KOPT-K1 (cell line): ENCODE data around the gene NUTM2F.
"Not testable (repeated sequence)": the region's sequence is repeated elsewhere in the genome, so short reads cannot be mapped to it uniquely, and the experiment has no call there.

Experiments
- H3K27ac ChIP-seq: fragments of 200-600 bp; sonication (generic); 2 replicates; pipeline ENCODE4 v1.5.1; 2016; ENCODE audit warnings: antibody characterized with exemption, mild to moderate bottlenecking, low read depth, low read length; ENCODE audit not compliant: poor library complexity, severe bottlenecking
- H3K36me3 ChIP-seq: fragments of 200-600 bp; sonication (generic); 2 replicates; pipeline ENCODE4 v1.5.1; 2017; ENCODE audit warnings: antibody characterized with exemption, mild to moderate bottlenecking, low read length, moderate library complexity; ENCODE audit not compliant: insufficient read depth
- H3K9me3 ChIP-seq: fragments of 200-600 bp; sonication (generic); 2 replicates; pipeline ENCODE4 v1.5.1; 2017; ENCODE audit warnings: antibody characterized with exemption, low read length, mild to moderate bottlenecking; ENCODE audit not compliant: insufficient read depth, poor library complexity, severe bottlenecking

Gene NUTM2F

DNA sequence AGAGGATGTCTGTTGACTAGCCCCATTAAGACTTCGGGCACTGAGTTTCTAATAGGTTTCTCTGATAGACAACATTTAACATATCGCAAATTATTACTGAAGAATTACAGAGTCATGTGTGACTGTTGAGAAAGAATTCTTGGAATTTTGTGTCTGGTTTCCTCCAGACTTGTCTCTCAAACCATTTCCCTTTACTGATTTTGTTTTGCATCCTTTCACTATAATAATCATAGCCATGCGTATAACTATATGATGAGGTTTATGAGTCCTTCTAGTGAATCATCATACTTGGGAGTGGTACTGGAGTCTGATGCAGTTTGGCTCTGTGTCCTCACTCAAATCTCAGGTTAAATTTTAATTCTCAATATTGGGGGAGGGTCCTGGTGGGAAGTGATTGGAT is 42.3 kb downstream of the NUTM2F start:
- Histone ChIP-seq H3K36me3 (peaks cover 42% of the 10 kb centered on the region; the same call in 1 of the 2 replicates), H3K9me3 (peaks cover 9% of the 10 kb centered on the region), H3K27ac (no peak overlapping the region)

DNA sequence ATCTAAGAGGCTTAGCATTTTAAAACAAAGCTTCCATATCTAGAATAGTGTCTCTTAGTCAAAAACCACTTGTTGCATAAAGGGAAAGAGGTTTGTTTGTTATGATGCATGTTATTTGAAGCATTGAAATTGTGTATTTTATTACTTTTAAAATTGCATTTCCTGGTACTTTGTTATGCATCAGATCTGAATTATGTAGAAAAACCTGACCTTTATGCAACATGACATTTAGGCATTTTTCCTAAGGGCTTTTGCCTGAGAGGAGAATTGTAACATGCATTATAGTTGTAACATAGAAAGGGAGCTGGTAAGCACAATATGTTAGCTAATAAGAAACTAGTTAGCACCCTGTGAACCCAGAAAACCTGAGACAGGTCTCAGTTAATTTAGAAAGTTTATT is 47.3 kb downstream of the NUTM2F start:
- Histone ChIP-seq H3K9me3 (peaks cover 38% of the 10 kb centered on the region), H3K36me3 (peaks cover 46% of the 10 kb centered on the region), H3K27ac (no peak overlapping the region)

DNA sequence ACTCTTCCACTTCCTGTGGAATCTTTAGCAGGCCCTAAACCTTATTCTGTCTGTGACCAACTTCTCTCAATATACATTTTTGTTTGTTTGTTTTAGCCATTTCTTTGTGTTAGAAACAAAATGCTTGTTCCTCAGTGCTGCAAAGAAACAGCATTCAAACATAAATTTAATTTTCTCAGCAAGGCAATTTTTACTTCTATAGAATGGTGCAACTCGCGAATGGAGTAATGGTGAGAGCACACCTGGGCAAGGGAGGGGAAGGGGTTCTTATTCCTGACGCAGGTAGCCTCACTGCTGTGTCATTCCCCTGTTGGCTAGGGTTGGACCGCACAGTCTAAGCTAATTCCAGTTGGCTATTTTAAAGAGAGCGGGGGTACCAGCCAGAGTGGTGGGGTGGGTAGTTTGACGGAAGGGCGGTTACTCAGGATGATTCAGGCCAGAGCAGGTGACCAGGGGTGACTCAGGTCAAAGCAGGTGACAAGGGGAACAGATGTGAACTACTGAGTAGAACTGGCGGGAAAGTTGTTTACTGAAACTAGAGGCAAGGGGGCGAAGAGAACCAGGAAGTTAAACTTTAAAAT is 47.9 kb downstream of the NUTM2F start:
- Histone ChIP-seq H3K9me3 (peaks cover 38% of the 10 kb centered on the region), H3K36me3 (peaks cover 46% of the 10 kb centered on the region), H3K27ac (no peak overlapping the region)

DNA sequence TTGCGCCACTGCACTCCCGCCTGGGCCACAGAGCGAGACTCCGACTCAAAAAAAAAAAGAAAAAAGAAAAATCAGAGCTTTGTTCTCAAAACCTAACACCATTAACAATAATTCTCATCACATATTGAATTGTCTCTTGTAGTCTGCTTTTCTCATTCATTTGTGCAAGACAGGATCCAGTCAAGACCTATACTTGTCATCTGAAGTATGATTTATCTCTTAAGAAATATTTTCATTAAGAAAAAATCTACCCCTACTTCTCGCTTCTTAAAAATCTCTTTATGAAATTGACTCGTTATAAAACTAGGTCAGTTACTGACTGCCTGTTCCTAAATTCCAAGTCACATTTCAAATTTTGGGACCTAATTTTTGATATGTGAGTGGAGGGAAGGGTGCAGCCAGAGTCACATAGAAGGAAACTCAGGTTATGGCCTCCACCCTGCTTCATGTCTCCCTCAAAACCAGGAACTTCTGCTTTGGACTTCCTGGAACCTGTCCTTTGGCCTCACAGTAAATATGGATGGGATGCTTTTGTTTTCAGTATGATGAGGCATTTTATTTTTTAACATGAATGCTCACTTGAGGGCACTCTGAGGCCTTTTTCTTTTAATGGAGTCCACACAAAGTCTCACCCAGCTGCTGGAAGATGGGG is 50.4 kb downstream of the NUTM2F start:
- H3K9me3 ChIP-seq = peaks cover 53% of the 10 kb centered on the region
- peaks cover 45% of the 10 kb centered on the region for H3K36me3 ChIP-seq
- H3K27ac ChIP-seq = no peak overlapping the region

DNA sequence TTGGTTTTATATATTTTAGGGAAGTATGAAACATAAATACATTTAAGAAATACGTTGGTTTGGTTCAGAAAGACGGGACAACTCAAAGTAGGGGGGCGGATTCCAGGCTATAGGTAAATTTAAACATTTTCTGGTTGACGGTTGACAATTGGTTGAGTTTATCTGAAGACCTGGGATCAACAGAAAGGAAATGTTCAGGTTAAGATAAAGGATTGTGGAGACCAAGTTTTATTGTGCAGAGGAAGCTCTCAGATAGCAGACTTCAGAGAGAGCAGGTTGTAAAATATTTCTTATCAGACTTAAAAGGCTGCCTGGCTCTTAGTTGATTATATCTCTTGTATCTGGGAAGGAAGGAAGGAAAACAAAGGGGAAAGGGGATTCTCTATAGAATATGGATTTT is 51.4 kb downstream of the NUTM2F start:
- not testable (repeated sequence) for H3K27ac ChIP-seq
- peaks cover 50% of the 10 kb centered on the region for H3K9me3 ChIP-seq
- H3K36me3 ChIP-seq = peaks cover 36% of the 10 kb centered on the region

DNA sequence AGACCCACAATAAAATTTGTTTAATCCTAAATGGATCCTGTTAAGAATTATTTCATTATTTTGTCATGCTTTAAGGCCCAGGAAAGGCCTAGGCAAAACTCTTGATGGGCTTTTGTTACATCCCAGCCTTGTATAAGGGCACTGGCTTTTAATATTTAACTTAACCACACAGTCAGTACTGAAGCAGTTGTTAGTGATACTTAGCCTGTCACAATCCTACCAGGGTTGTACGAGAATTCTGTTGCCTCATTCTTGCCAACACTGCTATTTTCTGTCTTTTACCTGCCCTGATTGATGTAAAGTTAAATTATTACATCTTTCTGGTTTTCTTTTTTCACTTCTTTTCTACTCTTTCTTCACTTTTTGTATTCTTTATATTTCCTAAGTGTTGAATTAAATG is 58.4 kb downstream of the NUTM2F start:
- Histone ChIP-seq H3K9me3 (peaks cover 62% of the 10 kb centered on the region), H3K27ac (no peak overlapping the region), H3K36me3 (no peaks in the 10 kb centered on the region; the same call in 1 of the 2 replicates)

DNA sequence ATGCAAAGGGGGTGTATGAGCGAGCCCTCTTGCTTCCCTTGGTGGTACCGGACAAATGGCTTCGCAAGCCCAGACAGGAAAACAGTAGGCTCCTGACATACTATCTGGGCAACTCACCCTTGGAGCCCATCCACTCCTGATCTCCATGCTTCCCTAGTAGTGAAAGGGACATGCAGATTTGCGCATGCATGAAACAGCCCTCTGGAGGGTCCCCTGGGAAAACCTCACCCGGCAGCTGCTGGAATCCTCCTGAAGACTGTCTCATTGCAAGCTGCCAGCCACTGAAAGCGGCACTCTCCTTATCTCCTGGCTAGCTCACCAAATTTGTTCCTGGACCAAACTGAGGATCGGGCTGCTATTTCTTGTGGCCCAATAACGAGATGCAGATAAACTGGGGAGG is 59.2 kb downstream of the NUTM2F start:
- Histone ChIP-seq H3K36me3 (no peaks in the 10 kb centered on the region; the same call in 1 of the 2 replicates), H3K9me3 (peaks cover 54% of the 10 kb centered on the region), H3K27ac (no peak overlapping the region)
